IPS-11a (cell line): ENCODE results near the gene GDF2.

Experiments
- H3K4me3 ChIP-seq: one replicate; pipeline ENCODE4 v1.5.1; 2013; ENCODE audit warnings: low read depth, low read length, control low read depth

Gene GDF2

GRCh38 chr10:47350671-47351640, 28.7 kb downstream of the GDF2 start:
- no peak overlapping the region for H3K4me3 ChIP-seq

- no peak overlapping the region for H3K4me3 ChIP-seq
Observed at GRCh38 chr10:47351899-47352815, 29.9 kb downstream of the GDF2 start.

- H3K4me3 ChIP-seq: no peak overlapping the region
Observed at GRCh38 chr10:47353351-47353750, 31.1 kb downstream of the GDF2 start.

- H3K4me3 ChIP-seq: no peak overlapping the region
Observed at GRCh38 chr10:47354165-47354564, 31.9 kb downstream of the GDF2 start.

- no peak overlapping the region for H3K4me3 ChIP-seq
Observed at GRCh38 chr10:47354900-47355299, 32.6 kb downstream of the GDF2 start.

- no peak overlapping the region for H3K4me3 ChIP-seq
Observed at GRCh38 chr10:47356708-47357107, 34.5 kb downstream of the GDF2 start.

- H3K4me3 ChIP-seq: no peak overlapping the region
Observed at GRCh38 chr10:47357131-47357582, 34.9 kb downstream of the GDF2 start.

GRCh38 chr10:47357911-47358310, 35.7 kb downstream of the GDF2 start:
- H3K4me3 ChIP-seq: no peak overlapping the region

- H3K4me3 ChIP-seq: no peak overlapping the region
Observed at GRCh38 chr10:47358457-47358856, 36.2 kb downstream of the GDF2 start.

GRCh38 chr10:47359101-47359500, 36.8 kb downstream of the GDF2 start:
- no peak overlapping the region for H3K4me3 ChIP-seq

GRCh38 chr10:47359626-47360418, 37.6 kb downstream of the GDF2 start:
- H3K4me3 ChIP-seq: no peak overlapping the region

GRCh38 chr10:47360419-47361040, 38.3 kb downstream of the GDF2 start:
- no peak overlapping the region for H3K4me3 ChIP-seq

- H3K4me3 ChIP-seq: no peak overlapping the region
Observed at GRCh38 chr10:47361293-47361692, 39.0 kb downstream of the GDF2 start.

- H3K4me3 ChIP-seq: no peak overlapping the region
Observed at GRCh38 chr10:47362199-47362598, 39.9 kb downstream of the GDF2 start.

GRCh38 chr10:47363781-47364180, 41.5 kb downstream of the GDF2 start:
- no peak overlapping the region for H3K4me3 ChIP-seq

GRCh38 chr10:47364366-47364765, 42.1 kb downstream of the GDF2 start:
- no peak overlapping the region for H3K4me3 ChIP-seq

- no peak overlapping the region for H3K4me3 ChIP-seq
Observed at GRCh38 chr10:47364911-47365310, 42.7 kb downstream of the GDF2 start.

GRCh38 chr10:47365431-47366180, 43.4 kb downstream of the GDF2 start:
- H3K4me3 ChIP-seq: no peak overlapping the region

- no peak overlapping the region for H3K4me3 ChIP-seq
Observed at GRCh38 chr10:47366181-47366631, 44.0 kb downstream of the GDF2 start.
